Fibroblast of the aortic adventitia (primary cell): ENCODE measurements around the gene CAMKK1. TPM values are rescaled to one million over a fixed set of nuclear protein-coding genes. Genes with fewer than 3 reads are reported as not detected.

Source experiments
- DNase-seq: peaks from one replicate; pipeline ENCODE4 v3.0.0-alpha.2; 2010; ENCODE audit warnings: low read depth
- H3K4me3 ChIP-seq: 2 replicates; pipeline ENCODE4 v1.5.1; 2011; ENCODE audit warnings: low read depth, mild to moderate bottlenecking, control low read depth, low read length, moderate library complexity
- CTCF ChIP-seq: IDR thresholded peaks from 2 replicates; pipeline ENCODE4 v1.5.1; 2011; ENCODE audit warnings: mild to moderate bottlenecking, low read length, control low read depth, inconsistent platforms; ENCODE audit not compliant: insufficient read depth
- total RNA-seq: library from RNA; depleted of rRNA; stranded (reverse); fragments of >200 nt; gene quantifications from 2 replicates; pipeline ENCODE4 v1.2.3, GENCODE V29; 2012; ENCODE audit warnings: low replicate concordance

The CAMKK1 gene
- total RNA-seq, 1 donor, result 17.7 TPM

DNA sequence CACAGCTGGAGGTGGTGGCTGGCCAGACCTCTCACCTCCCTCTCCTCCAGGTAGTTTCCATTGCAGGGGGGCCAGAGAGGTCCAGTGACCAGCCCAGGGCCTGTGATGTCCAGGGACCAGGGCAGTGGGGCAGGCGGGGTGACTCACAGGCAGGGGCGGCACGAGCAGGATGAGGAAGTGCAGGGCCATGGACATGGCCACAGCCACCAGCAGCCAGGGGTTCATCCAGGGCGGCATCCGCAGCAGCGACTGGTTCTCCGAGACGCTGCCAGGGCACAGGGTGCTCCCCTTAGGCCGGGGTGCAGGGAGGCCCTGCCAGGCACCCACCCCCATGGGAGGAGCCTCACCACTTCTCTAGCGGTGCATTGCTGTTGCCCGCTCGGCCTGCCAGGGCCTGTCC lies 36.3 kb upstream of the CAMKK1 start:
- DNase-seq, result no peak
- H3K4me3 ChIP-seq, result no peak overlapping the region
- no peak for TF ChIP-seq CTCF

GRCh38 chr17:3928406-3928805 lies 35.6 kb upstream of the CAMKK1 start:
- no peak for DNase-seq
- H3K4me3 ChIP-seq, result no peak overlapping the region
- TF ChIP-seq CTCF, result no peak

DNA sequence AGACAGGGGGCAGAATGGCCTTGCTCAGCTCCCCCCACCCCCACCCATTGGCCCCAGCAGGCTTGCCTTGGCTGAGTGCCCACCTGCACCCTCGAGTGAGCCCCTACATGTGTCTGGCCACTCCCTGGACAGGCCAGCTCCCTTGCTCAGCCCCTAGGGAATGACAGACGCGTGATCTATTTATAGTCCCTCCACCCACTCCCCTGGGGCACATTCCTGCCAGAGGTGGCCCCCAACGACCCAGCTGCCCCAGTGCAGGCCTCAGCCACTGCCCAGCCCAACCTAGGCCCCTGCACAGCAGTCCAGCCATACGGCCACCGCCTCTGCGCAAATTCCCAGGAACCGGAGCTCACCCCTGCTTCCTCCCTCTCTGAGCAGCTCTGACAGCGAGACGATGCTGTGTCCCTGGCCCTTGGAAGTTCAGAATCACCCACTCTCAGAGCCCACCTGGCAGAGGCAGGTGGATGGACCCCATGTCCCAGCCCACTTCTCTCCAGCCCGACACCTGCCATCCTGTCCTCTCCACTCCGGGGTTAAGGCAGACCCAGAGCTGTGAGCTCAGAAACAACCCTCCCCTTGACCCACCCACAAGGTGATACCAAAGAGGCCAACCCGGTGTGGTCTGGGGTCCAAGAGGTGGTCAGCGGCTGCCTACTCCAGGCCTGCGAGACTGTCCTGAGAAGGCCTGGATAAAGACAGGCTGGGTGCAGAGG lies 34.9 kb upstream of the CAMKK1 start:
- no peak for TF ChIP-seq CTCF
- no peak for DNase-seq
- no peak overlapping the region for H3K4me3 ChIP-seq

DNA sequence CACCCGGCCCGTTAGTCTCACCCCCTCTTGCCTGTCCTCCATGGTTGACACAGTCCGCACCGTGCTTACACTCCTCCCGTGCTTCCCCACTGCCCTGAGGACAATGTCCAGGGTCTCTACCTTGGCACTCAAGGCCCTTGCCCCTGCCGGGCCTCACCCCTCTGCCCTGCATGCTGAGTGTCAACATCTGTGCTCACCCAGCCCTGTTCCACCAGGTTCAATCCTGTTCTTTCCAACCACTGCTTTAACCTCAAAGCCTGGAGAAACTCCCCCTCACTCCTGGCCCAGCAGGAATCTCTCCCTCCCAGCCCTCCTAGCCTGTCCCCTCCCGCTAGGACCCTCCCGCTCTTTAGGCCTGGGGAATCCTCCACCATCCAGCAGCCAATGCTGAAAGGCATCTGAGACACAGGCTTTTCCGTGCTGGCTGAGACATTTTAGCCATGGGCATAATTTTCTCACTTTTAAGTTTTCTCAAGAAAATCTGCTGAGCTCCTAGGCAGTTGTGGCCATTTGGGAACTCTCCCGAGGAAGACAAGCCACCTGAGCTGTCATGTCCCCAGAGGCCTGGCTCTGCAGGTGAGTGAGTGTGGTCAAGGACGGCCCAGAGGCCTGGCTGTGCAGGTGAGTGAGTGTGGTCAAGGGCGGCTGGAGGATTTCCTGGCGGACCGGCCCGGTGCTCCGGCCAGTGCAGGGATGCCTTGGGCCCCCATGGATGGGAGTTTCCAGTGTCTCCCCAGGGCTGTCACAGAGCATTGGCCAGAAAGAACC lies 34.2 kb upstream of the CAMKK1 start:
- DNase-seq, result no peak
- no peak for TF ChIP-seq CTCF

GRCh38 chr17:3925684-3926485 lies 33.0 kb upstream of the CAMKK1 start:
- no peak for DNase-seq
- TF ChIP-seq CTCF, result no peak
- no peak overlapping the region for H3K4me3 ChIP-seq

More for the DNA sequence above, 34.2 kb upstream of the CAMKK1 start:
- no peak overlapping the region for H3K4me3 ChIP-seq

DNA sequence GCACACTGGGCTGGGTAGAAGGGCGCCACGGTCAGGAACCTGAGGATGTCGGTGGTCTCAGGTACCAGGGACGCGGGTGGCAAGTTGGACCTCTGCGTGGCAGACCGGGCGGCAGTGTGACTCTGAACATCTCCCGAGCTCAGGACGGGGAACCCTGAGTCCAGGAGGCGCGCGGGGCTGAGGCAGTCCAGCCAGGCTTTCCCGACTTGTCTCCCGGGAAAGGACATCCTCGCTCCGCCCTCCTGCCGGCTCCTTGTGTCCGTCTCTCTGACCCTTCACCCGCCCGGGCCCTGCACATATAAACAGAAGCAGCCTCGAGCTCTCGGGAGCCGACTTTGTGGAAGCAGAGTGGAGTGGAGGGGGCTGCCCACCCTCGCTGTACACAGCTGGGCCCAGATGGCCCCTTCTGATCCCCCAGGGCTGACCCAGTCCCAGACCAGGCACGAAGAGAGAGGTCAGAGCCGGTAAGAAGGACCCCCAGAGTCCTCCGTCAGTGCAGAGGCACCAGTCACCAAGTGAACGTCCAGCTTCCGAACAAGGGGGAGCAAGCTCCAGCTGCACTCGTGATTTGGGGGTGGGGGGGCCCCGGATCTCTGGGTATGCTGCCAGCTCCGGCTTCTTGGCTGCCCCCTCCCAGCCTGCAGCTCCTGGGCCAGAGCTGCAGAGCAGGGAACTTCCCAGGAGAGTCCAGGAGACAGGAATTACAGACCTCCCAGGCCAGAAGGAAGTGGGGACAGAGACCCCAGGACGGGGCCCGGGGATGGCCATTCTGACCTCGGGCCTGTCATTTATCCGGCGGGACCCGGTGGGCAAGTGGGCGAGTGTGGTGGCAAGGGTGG lies 31.9 kb upstream of the CAMKK1 start:
- TF ChIP-seq CTCF, result no peak
- H3K4me3 ChIP-seq, result no peak overlapping the region
- DNase-seq, result no peak
